ENCODE measurements around the gene NTN4.
"Not testable (repeated sequence)": the region's sequence is repeated elsewhere in the genome, so short reads cannot be mapped to it uniquely, and the experiment has no call there.

The NTN4 gene

GRCh38 chr12:95796225-95796981, 5.8 kb upstream of the NTN4 start:
- DNase-seq: no peak

- DNase-seq: peak; percentile 64
Measured at GRCh38 chr12:95790917-95791849, 619 bp upstream of the NTN4 start.

- peak; percentile 58 for DNase-seq
Measured at GRCh38 chr12:95789126-95790032, 1.2 kb downstream of the NTN4 start.

GRCh38 chr12:95788637-95789036, 1.9 kb downstream of the NTN4 start:
- DNase-seq: no peak

DNA sequence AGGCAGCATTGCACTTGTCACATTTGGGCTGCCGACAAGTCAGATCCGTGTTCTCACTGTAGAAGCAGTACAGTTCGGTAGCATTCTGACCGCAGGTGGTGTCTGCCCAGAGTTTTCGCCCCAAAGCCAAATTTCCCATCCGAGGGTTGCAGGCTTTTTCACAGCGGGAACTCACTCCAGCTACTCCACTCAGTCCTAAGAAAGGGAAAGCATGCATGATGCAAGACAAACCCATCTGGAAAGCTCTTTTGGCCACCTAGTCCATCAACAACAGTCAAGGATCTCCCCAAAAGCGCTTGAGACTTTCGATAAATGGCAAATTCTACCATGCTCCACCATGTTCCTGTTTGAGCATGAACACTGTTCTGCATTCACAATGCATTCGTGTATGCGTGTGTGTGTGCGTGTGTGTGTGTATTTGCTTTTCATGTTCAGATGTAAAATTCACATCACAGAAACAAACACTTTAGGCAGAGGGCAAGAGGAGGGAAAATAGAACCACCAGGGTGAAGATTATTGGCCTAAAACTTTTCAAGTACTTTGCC, 3.2 kb downstream of the NTN4 start:
- DNase-seq: no peak

DNA sequence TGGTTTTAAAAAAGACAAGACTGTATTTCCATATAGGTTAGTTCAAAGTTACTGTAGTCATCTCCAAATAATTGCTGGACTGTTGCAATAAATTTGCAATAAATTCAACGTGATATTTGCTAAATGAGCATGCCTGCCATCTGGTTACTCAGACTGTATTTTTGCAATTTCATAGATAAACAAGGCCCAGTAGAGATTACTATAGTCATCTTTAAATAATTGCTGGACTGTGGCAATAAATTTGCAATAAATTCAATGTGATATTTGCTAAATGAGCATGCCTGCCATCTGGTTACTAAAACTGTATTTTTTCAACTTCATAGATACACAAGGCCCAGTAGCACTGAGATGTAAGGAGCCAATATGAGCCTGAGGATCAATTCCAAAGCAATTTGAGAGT, 5.6 kb downstream of the NTN4 start:
- DNase-seq: no peak

DNA sequence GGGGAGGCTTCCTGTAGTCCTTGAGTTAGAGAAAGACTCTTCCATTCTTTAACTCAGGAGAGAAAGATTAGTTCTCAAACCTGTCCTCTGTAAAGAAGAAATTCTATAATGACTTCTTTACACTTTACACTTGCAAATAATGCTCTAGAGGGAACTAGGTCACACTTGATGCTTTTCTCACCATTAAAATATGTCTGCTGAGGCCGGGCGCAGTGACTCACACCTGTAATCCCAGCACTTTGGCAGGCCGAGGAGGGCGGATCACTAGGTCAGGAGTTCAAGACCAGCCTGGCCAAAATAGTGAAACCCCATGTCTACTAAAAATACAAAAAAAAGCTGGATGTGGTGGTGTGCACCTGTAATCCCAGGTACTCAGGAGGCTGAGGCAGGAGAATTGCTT, 6.3 kb downstream of the NTN4 start:
- DNase-seq: no peak

- not testable (repeated sequence) for DNase-seq
Measured at GRCh38 chr12:95775466-95775865, 15.1 kb downstream of the NTN4 start.

DNA sequence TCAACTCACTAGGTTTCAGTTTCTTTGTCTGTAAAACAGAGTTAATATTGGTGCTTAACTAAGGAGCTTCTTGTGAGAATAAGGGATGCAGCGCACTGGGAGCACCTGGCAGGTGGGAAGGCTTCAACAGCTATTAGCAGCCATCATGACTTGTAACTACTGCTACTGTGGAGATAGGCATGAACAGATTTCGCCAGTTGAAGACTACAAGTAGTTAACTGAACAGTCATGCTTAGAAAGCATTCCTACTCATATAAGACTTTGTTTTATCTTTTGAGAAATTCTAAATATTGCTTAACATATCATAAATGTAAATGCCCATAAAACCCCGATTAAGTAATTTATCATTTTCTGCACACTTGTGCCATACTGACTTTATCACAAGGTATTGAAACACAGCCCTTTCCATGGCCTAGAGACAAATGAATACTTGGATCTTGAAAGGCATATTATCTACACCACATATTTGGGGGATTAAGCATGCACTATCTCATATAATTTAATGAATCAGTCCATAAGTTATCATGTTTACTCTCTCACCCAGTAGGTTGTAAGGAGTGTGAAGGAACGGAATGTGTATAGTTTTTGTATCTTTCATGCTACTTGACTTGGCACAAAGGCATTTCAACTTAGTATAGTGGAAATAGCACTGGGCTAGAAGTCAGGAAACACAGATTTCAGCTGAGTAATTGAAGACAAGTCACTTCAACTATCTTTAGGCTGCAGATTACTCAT, 16.1 kb downstream of the NTN4 start:
- no peak for DNase-seq

DNA sequence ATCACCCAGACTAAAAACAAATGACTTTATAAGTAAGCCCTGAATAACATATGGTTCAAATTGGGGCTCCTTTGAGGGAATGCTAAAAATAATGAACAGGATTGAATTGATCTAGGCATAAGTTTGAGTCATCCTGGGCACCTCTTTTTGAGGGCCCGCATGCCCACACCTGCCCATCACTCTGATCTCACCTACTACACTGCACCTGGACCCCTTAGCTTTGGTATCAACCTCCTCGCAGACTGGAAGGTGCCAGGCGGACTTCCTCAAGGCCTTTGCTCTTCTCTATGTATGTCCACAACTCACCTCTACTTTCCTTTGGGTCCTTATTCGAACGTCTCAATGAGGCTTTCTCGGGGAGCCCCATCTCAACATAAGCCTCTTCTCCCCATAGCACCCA, 17.2 kb downstream of the NTN4 start:
- DNase-seq: no peak

DNA sequence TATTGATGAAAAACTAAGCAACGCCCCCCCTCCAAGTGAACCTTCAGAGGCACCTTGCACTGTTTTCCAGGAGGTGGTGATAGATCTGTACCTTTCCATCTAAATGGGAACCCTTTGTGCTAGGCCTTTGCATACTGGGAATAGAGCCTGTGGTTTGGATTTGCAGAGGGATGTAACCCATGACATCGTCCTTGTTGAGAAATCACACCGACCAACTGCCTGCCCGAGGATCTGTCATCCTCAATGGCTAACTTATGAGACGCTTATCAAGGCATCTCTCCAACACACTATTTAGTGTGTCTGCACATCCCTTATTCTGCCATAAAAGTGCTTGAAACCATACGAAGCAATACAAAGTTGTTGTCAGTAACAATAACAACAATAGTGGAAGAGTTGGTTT, 22.9 kb downstream of the NTN4 start:
- DNase-seq: no peak

DNA sequence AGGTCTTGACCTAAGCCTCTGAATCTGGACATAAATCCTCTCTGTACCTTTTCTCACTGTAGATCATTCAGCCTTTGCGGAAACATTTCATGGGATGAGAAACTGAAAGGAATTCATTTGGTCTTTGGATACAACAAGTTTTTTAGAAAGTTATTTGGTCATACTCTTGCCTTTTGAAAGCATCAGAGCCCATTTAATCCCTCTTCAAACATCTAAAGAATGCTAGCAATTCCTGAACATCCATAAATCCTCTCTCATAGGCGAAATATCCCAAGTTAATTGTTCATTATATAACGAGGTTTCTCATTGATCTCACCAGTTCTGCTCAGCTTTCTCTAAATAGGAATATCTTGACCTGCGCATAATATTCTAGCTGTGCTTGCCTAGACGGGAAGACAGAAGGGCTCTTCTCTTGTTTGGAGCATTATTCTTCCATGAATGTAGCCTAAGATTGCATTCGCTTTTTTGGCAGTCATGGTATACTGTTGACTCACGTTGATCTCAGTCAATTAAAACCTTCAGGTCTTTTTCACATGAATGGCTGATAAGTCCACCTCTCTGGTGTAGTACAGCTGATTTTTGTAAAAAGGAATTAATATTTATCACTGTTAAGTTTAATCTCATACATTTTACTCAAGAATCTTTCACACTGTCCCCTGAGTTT, 24.1 kb downstream of the NTN4 start:
- DNase-seq: no peak

- no peak for DNase-seq
Measured at GRCh38 chr12:95764848-95765247, 25.7 kb downstream of the NTN4 start.

DNA sequence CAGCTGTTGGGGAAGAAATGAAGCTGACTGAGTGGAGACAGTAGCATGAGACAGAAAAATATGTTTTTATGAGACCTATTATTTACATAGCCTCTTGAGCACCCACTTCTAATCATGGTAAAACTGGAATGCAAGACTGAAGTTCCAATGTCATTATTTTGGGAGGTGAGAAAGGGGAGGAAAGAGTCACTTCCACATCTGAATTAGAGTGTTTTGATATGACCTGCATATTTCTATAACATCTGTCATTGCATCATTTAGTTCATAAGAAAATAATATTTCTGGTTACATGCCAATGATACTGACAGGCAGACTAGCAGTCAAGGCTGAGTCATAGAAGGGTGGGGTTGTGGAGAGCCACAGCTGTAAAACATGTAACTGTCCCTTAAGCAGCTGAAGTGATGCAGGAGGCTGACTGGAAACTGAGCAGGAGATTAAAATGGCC, 26.7 kb downstream of the NTN4 start:
- no peak for DNase-seq

- DNase-seq: no peak
Measured at GRCh38 chr12:95762123-95762785, 28.3 kb downstream of the NTN4 start.

- no peak for DNase-seq
Measured at GRCh38 chr12:95760371-95760770, 30.2 kb downstream of the NTN4 start.

DNA sequence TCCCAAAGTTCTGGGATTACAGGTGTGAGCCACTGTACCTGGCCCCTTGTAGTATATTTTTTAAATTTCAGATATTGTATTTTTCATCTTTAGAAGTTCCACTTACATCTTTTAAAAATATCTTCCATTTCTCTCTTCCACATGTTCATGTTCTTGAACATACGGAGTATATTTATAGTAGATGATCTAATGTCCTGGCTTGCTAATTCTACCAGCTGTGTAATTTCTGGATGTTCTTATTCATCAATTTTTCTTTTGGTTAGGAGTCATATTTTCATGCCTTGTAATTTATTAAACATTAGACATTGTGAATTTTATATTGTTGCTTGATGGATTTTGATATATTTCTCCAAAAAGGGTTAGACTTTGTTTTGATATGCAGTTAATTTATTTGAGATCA, 30.8 kb downstream of the NTN4 start:
- DNase-seq: no peak

DNA sequence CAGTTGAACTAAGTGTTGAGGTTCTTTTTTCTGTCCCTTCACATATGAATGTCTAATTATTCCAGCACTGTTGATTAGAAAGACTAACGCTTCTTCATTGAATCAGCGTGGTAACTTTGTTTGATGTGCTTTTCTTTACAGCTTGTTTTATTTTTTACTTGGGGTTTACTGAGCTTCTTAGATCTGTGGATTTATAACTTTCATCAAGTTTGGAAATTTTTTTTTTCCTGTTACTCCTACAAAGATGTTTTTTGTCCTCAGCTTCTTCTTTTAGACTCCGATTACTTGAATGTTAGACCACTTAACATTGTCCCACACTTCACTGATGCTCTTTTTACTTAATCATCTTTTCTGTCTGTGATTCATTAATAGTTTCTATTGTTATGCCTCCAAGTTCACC, 31.5 kb downstream of the NTN4 start:
- DNase-seq: no peak

DNA sequence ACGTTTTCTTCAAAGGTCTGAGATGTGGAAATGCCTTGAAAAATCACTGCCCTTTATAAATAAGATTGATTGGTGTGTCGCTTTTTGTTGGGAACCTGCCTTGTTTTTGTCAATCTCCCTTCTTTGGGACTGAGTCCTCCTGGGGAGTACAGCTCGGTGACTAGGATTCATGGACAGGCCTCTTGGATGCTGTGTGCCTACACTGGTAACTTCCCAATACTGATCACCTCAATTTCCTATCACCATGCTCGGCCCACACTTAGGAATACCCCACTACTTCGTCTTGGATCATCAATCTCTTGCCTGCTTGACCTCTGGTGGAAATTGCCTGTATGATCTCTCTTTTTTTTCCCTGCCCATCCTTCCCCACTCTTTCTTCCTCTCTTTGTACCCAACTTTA, 34.2 kb downstream of the NTN4 start:
- no peak for DNase-seq

DNA sequence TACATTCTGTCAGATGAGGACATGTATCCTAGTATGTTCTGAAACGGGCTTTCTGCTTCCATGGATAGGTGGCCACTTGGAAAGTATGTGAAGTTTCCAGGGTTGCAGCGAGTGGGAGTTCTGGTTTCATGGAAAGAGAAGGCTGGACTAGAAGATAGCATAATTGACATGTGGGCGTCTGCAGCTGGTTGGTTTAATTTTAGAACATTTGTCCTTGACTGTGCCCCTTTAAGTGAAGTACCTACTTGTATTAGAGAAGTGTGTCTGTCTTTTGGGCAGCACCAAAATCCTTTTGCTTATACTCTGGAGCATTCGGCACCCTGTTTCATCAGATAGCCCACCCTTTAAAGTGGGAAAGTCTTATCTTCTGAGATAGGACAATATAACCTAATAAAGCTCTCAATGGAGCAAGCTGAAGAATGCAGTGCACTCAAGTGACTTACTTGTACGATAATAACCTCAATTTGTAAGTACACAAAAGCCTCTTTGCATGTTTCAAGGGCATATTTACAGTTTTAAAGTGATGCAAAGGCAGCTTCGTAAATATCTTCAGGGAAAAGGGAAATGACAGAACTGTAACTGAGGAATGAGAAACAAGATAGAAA, 35.2 kb downstream of the NTN4 start:
- DNase-seq: no peak

All from activated CD8-positive, alpha-beta memory T cell treated with anti-CD3 and anti-CD28 coated beads for 24 hours (primary cell).